GM19351 (cell line): ENCODE data around the gene WIZ.
"Not testable (repeated sequence)": the region's sequence is repeated elsewhere in the genome, so short reads cannot be mapped to it uniquely, and the experiment has no call there.

Experiments used
- ATAC-seq: cut with Tn5 transposase; IDR thresholded peaks from one replicate; pipeline ENCODE4 v1.9.1; 2021; ENCODE audit warnings: mild to moderate bottlenecking, moderate library complexity; ENCODE audit not compliant: unreplicated experiment

Gene WIZ

GRCh38 chr19:15411351-15411750 is 38.4 kb downstream of the WIZ start:
- ATAC-seq = not testable (repeated sequence)

- ATAC-seq = no peak
Observed at GRCh38 chr19:15404780-15405211, 45.0 kb downstream of the WIZ start.

- ATAC-seq = no peak
Observed at GRCh38 chr19:15404097-15404779, 45.5 kb downstream of the WIZ start.

GRCh38 chr19:15403151-15403531 is 46.6 kb downstream of the WIZ start:
- ATAC-seq = no peak

GRCh38 chr19:15402411-15403150 is 47.2 kb downstream of the WIZ start:
- ATAC-seq = no peak

- ATAC-seq = no peak
Observed at GRCh38 chr19:15401397-15401710, 48.4 kb downstream of the WIZ start.

GRCh38 chr19:15400521-15401396 is 49.0 kb downstream of the WIZ start:
- ATAC-seq = no peak

GRCh38 chr19:15399635-15400034 is 50.1 kb downstream of the WIZ start:
- ATAC-seq = no peak

GRCh38 chr19:15399234-15399515 is 50.6 kb downstream of the WIZ start:
- ATAC-seq = no peak

- no peak for ATAC-seq
Observed at GRCh38 chr19:15398501-15399233, 51.1 kb downstream of the WIZ start.

- no peak for ATAC-seq
Observed at GRCh38 chr19:15397782-15398181, 52.0 kb downstream of the WIZ start.

- no peak for ATAC-seq
Observed at GRCh38 chr19:15397236-15397635, 52.5 kb downstream of the WIZ start.

- ATAC-seq = no peak
Observed at GRCh38 chr19:15396436-15396835, 53.3 kb downstream of the WIZ start.

- ATAC-seq = not testable (repeated sequence)
Observed at GRCh38 chr19:15395251-15395650, 54.5 kb downstream of the WIZ start.

- no peak for ATAC-seq
Observed at GRCh38 chr19:15394426-15394825, 55.3 kb downstream of the WIZ start.

GRCh38 chr19:15393963-15394362 is 55.8 kb downstream of the WIZ start:
- ATAC-seq = no peak

GRCh38 chr19:15390814-15391213 is 58.9 kb downstream of the WIZ start:
- no peak for ATAC-seq

- no peak for ATAC-seq
Observed at GRCh38 chr19:15381864-15382263, 67.9 kb downstream of the WIZ start.

GRCh38 chr19:15381429-15381828 is 68.3 kb downstream of the WIZ start:
- ATAC-seq = no peak

- ATAC-seq = peak; percentile 32
Observed at GRCh38 chr19:15379999-15380647, 69.6 kb downstream of the WIZ start.
